Subcutaneous adipose tissue (tissue), 4 donors: Measurements from ENCODE around the gene CBFB. TPM values are rescaled to one million over a fixed set of nuclear protein-coding genes. Genes with fewer than 3 reads are reported as not detected.

Experiments
- total RNA-seq, 4 donors: library from RNA; depleted of rRNA; stranded (reverse); fragments of >200 nt; gene quantifications; one replicate each; pipeline ENCODE4 v1.1.0, GENCODE V29; 2016
- TF ChIP-seq, protein P1 (sequence below): fragments of 450-650 bp; IDR thresholded peaks from one replicate; pipeline ENCODE4 v1.5.1; 2016; ENCODE audit warnings: low read depth, mild to moderate bottlenecking, control low read depth, antibody characterized with exemption, moderate library complexity

Gene CBFB
- total RNA-seq, 4 donors from 2014 or later, result 35.2 to 46.2 (median 42.4) TPM

DNA sequence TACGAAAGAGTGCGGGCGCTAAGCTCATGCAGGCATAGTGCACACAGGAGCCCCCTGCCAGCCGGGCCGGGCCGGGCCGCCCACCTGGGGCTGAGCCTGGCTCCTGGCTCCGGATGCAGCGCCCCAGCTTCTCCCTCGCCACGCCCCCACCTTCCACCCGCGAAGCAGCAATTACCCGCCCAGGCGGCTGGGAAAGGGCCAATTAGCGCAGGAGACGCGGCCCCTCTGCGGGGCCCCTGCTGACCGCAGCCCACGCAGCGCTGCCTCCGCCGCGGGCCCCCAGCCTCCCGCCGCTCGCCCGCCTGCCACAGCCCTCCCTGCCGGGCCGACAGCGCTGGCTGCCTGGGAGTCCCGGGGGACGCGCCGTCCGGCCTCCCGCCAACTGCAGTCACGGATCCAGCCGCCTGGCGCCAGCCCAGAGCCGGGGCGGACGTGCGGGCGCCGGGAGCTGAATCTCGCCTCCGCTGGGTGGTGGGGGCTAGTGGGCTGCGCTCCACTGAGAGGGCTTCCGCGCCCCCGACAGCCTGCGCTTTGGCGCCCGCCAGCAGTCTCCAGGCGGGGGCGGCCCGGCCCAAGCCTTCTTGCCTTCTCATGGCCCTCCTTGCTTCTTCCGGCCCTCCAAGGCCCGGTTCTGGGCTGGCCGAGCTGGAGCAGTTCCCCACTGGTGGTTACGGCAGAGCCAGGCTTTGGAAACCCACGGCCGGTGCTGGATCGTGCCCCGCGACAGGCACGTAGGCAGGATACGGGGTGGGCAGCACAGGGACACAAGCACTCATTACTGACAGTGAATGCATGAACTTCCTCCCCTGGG is 14.9 kb upstream of the CBFB start:
- TF ChIP-seq, protein P1, sequence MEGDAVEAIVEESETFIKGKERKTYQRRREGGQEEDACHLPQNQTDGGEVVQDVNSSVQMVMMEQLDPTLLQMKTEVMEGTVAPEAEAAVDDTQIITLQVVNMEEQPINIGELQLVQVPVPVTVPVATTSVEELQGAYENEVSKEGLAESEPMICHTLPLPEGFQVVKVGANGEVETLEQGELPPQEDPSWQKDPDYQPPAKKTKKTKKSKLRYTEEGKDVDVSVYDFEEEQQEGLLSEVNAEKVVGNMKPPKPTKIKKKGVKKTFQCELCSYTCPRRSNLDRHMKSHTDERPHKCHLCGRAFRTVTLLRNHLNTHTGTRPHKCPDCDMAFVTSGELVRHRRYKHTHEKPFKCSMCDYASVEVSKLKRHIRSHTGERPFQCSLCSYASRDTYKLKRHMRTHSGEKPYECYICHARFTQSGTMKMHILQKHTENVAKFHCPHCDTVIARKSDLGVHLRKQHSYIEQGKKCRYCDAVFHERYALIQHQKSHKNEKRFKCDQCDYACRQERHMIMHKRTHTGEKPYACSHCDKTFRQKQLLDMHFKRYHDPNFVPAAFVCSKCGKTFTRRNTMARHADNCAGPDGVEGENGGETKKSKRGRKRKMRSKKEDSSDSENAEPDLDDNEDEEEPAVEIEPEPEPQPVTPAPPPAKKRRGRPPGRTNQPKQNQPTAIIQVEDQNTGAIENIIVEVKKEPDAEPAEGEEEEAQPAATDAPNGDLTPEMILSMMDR, result no peak

DNA sequence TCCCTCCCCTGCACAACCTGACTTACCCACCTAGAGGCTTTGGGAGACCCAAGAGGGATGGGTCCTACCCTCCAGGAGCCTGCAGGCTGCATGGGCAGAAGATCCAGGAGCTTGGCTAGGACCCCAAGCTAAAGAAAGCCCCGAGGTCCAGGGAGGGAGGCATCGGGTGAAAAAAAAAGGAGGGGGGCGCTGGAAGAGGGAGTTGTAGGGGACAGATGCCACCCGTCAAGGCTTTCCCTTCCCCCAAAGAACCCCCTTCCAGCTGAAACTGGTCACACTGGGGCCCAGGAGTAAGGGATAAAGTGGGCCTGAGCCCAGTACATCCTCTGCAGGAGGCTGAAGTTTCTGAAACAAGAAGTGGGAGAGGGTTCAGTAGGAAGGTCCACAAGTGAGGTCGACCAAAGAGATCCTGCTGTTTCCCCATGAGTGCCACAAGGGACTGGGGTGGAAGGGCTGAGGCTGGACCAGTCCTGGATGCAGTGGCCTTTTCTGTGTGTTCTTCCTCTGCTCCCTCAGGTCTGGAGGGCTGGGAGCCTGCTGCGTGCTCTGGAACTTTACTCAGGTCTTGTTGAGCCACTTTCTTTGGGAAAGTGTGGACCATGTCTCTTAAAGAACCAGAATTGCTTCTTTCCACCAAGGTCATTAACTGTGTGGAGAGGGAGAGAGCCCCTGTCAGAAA is 14.2 kb upstream of the CBFB start:
- TF ChIP-seq, protein P1, result no peak

DNA sequence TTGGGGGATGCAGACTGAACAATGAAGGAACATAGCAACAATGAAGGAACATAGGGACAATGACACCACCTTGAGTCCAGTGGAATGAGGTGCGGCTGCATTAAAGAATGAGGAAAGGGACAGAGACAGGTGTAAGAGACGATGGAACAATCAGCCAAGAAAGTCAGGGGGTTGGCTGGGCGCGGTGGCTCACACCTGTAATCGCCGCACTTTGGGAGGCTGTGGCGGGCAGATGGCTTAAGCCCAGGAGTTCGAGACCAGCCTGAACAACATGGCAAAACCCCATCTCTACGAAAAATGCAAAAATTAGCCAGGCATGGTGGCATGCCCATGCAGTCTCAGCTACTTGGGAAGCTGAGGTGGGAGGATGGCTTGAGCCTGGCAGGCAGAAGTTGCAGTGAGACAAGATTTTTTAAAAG is 13.6 kb upstream of the CBFB start:
- TF ChIP-seq, protein P1, result no peak

DNA sequence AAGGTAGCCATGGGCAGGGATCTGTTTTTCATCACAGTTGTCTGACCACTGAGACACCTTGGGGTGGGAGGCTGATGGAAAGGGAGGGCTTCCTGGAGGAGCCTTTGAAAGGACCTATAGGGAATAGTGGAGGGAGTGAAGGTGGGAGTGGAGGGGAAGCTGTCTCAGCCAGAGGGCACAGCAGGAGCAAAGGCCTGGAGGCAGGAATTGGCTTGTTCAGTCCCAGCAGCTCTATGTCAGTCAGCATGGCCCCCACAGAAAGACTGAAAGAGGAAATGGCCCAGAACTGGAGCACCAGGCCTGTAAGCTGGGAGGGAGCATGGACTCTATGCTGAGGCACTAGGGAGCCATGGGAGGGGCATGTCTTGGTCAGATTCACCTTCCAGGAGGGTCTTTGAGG is 12.8 kb upstream of the CBFB start:
- TF ChIP-seq, protein P1, result no peak

DNA sequence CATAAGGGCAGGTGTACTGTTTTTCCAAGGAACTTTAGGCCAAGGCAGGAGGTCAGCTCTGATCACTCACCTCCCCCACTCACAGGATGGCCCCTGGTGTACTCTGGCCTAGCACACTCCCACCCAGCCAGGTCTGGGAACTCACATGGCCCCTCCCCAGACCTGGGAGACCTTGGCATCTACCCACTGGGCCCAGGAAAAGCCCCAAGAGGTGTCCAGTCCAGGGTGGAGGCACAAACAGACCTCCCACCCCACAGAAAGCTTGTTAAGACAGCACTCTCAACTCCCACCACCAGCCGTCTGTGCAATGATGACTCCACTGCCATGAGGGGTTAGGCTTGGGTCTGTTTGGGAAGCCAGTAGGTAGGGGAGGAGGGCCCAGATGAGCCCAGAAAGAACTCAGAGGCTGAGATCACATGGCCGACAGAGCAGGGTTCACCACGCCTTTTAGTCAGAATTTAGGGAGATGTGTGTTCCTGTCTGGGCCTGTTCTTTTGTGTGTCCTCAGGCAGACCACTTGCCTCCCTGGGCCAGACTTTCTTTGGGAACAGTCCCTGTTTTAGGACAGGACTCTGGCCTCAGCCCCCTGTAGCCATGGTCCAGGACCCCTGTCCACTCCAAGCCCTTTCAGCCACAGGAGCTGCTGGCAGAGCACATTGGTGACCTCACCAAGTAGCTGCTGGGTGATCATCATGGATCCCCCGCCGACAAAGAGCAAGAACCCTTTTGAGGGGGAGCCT is 12.1 kb upstream of the CBFB start:
- TF ChIP-seq, protein P1, result no peak

DNA sequence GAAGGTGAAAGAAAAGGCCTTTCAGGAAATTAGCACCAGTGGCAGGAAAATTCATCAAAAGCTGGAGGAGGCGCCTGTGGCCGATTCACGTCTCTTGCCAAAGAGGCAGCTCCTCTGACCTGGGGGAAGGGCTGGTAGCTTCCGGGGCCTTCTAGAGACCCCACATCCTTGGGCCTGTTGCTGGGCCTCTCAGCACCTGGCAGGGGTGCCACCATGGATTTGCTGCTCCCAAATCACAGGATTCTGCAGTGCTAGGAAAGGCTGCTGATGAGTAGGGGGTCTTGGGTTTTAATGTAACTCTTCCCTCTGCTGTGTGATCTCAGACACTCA is 11.6 kb upstream of the CBFB start:
- TF ChIP-seq, protein P1, result no peak
